B cell (primary cell): ENCODE measurements around the gene TMED7.

Experiments used
- CTCF ChIP-seq: fragments of 200-600 bp; IDR thresholded peaks from one replicate; pipeline ENCODE4 v1.8.0; 2022; ENCODE audit warnings: antibody characterized with exemption, mild to moderate bottlenecking
- EZH2 ChIP-seq: IDR thresholded peaks from 2 replicates; pipeline ENCODE4 v1.6.1; 2012; ENCODE audit warnings: borderline replicate concordance, low read depth, mild to moderate bottlenecking, moderate library complexity, low read length; ENCODE audit not compliant: insufficient read depth, poor library complexity, severe bottlenecking

- no peak for TF ChIP-seq CTCF
- TF ChIP-seq EZH2, result no peak
Observed at GRCh38 chr5:115589043-115589442, 36.8 kb downstream of the TMED7 start.
